Eye (tissue), 1 donor: ENCODE data around the gene ANO10.

Experiments used
- DNase-seq: peaks from one replicate; pipeline ENCODE4 v3.0.0-alpha.2; 2015

The ANO10 gene

DNA sequence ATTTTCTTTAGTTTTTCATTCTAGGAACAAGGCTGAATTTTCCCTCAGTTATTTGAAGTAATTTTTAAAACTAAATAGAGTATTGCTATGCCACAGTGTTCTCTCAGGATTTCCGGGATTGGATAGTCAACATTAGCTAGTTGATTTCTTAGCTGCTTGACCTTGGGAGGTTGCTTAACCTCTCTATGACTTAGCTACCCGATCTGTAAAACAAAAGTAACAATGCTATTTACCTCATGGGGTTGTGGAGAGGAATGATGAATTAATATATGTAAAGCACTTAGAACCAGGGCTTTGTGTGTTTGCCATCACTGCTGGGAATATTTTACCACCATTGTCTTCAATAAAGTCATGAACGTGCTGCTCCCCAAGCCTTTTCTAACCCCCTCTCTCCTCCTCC lies 278.0 kb downstream of the ANO10 start:
- DNase-seq, result no peak

GRCh38 chr3:43343185-43343584 lies 278.6 kb downstream of the ANO10 start:
- no peak for DNase-seq

DNA sequence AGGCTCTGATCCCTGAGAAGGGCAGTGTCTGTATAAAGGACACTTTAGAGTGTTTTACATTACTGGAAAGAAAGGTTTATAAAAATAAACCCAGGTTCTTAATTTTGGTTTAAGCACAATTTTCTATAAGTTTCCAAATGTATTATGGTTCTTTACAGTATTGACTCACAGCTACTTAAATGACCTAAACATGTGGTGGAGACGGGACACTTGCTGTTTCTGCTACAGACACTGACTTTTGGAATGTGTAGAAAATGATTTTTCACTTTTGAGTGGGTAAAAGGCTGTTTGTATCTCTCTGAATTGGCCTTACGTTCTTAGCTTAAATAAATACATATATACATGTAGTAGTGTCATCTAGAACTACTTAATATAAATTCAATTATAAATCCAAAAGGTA lies 280.0 kb downstream of the ANO10 start:
- no peak for DNase-seq

GRCh38 chr3:43340403-43340802 lies 281.4 kb downstream of the ANO10 start:
- no peak for DNase-seq

- DNase-seq, result no peak
These were observed 283.5 kb downstream of the ANO10 start for GRCh38 chr3:43338295-43338694.

DNA sequence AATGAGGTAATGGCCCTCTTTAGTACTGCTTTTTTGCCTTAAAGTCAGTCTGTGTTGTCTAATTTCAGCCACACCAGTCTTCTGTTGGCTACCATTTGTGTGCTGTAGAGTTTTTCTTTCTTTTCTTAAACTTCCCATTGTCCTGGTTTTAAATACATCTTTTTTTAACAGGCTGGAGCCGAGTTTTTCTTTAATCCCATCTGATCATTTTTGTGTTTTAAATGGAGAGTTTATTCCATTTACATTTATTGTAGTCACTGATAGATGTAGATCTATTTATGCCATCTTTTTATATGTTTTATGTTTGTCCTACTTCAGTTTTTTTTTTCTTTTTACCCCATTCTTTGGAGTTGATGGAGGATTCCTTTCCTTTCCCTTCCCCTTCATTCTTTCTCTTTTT lies 286.0 kb downstream of the ANO10 start:
- DNase-seq, result no peak

GRCh38 chr3:43334976-43335375 lies 286.8 kb downstream of the ANO10 start:
- DNase-seq, result no peak

- no peak for DNase-seq
These were observed 290.4 kb downstream of the ANO10 start for GRCh38 chr3:43331381-43331780.

- DNase-seq, result peak; percentile 12
These were observed 290.8 kb downstream of the ANO10 start for GRCh38 chr3:43330981-43331380.

GRCh38 chr3:43328653-43329052 lies 293.2 kb downstream of the ANO10 start:
- DNase-seq, result no peak

- DNase-seq, result no peak
These were observed 294.2 kb downstream of the ANO10 start for GRCh38 chr3:43327582-43327979.

DNA sequence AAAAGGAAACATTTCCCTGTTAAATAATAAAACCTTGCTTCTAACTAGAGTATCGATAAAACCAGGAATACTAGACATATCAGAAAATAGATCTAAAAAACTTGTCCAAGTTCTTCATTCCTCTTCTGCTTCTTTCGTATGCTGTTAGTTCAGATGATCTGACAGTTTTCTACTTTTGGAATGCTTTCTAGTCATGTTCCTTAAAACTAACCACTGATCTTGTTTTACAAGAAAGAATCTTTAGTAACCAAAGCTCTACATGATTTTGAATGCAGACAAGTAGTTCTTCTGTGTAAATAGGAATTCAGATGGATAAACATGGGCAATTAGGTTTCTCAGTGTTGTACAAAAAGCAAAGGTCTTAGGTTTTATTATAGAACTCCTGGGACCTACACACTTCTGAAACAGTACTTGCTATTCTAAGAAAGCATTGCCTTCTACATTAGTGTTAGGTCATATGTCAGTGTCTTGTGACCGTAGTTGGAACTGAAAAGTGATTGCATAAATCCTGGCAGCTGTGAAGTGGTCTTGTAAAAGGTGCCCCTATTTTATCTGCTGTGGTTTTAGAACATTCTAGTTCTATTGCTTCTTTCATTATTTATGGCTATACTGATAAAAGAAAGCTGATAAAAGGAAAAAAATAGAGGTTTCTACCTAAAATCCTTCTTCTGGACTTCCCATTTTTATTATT lies 294.8 kb downstream of the ANO10 start:
- no peak for DNase-seq

GRCh38 chr3:43323541-43323940 lies 298.3 kb downstream of the ANO10 start:
- no peak for DNase-seq

DNA sequence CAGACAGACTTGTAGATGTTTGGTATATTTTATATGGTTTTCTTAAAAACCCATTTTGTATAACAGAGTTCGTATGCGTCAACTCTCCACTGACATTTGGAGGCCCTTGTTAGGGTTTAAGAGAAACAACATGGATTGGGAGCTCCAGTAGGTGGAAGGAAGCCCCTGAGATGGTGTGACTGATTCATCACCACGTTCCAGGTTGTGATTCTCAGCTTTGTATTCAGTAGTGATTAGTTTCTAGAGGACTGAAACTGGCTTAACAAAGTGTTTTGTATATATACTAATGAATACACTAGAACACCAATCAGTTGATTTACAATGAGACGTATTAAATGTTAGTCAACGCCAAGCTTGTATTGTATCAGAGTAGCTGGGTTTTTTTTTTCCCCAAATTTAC lies 301.5 kb downstream of the ANO10 start:
- DNase-seq, result no peak

- no peak for DNase-seq
These were observed 302.0 kb downstream of the ANO10 start for GRCh38 chr3:43319794-43320193.

GRCh38 chr3:43319376-43319775 lies 302.4 kb downstream of the ANO10 start:
- no peak for DNase-seq

DNA sequence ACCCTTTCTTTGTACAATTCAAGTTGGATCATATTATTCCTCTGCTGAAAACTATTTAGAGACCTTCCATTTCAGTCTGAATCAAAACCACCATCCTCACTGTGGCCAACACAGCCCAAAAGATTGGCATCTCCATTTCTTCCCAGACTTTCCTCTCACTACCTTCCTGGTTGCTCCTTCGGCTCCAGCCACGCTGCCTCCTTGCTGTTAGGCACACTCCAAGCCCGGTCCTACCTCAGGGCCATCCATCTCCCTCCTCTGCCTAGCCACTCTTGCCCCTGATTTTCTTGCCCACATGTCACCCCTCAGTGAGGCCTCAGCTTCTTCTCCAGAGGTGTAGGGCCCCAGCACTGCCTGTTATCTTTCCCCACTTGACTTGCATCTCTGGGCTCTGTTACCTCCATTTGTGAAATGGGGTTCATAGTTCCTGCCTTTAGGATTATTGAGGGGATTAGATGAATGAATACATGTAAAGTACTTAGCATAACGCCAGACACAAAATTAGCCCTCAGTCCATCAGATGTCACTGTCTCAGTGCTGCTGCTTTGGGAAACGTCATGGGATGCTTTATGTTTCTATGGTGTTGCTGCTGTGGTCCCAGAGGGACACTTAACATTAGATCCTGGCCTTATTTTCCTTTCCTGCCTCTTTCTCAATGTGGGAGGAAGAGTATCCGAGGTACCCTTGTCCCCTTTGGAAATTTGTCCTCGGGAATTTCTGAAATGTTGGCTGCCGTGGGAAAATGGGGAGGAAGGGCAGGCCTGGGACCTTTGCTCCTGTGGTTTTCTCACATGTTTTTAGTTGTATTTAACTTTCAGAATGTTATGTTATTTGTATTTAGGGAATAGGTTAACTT lies 304.1 kb downstream of the ANO10 start:
- no peak for DNase-seq

DNA sequence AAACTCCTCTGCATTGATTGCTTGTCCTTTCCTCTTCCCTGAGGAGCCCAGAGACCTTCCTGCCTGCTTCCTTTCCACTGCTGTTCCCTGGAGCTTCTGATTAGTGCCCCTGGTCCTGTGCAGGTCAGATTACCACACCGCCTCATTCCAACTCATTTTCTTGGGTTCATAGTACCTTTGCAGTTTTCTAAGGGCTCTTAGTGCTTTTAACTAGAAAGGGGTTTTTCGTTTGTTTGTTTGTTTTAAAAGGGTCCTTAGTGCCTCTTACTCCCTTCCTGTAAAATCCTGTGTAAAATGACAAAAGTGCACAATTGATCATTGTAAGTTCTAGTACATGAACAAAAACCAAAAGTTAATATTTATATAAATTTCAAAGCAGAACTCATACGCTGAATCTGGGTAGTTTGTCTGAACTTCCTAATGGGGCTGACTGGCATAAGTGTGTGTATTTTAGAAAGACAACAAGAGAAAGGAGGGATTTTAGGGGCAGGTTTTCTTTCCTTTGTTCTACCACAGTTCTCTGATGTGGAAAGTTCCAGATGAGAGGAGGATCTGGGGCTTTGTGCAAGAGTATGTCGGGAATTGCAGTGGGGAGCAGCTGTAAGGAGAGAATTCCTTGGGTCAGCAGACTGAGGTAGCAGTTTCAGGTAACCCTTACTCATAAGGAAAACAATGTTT lies 304.9 kb downstream of the ANO10 start:
- no peak for DNase-seq
